Measurements from ENCODE around the gene MAPK14. TPM values are rescaled to one million over a fixed set of nuclear protein-coding genes. Genes with fewer than 3 reads are reported as not detected.
A peak's percentile ranks its signal among the peaks of the same experiment; 100 is the strongest.

Gene MAPK14
- total and polyA plus RNA-seq, 9 of the 15 experiments (the other 6 are each of a cell fraction or from before 2014, with no cell fraction given) = 8.8 to 62.7 (median 35.5) TPM

DNA sequence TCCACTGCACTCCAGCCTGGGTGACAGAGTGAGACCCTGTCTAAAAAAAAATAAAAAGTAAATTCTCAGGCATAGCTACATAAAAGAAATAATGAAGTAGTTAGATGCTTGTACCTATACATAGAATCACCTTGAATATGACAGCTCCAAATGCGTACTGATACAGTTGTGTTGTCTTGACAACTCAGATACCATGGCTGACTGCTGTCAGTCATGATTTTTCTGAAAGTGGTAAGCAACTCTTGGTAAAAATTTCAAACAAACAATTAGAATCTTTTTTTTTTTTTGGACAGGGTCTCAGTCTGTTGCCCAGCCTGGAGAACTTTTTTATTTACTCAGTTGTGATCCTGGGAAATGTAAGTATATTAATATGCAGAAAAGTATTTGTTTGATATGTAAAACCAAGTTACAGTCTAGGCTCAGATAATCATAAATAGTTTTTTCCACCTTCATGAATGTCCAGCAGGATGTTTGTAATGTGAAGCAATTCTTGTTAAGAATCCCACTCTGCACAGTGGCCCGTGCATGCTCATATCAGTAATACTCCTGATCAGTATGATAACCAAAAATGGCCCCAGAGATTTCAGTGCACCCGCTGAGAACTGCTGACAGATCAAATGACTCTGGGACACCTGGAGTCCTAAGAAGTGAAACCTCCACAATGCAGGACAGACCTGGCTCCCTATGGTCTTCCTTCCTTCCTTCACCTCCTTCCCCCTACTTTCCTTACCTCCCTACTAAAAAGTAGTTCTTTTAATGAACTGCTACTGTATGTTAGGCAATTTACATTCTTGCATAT, 88.7 kb downstream of the MAPK14 start (continued):
- TF ChIP-seq, protein P1, sequence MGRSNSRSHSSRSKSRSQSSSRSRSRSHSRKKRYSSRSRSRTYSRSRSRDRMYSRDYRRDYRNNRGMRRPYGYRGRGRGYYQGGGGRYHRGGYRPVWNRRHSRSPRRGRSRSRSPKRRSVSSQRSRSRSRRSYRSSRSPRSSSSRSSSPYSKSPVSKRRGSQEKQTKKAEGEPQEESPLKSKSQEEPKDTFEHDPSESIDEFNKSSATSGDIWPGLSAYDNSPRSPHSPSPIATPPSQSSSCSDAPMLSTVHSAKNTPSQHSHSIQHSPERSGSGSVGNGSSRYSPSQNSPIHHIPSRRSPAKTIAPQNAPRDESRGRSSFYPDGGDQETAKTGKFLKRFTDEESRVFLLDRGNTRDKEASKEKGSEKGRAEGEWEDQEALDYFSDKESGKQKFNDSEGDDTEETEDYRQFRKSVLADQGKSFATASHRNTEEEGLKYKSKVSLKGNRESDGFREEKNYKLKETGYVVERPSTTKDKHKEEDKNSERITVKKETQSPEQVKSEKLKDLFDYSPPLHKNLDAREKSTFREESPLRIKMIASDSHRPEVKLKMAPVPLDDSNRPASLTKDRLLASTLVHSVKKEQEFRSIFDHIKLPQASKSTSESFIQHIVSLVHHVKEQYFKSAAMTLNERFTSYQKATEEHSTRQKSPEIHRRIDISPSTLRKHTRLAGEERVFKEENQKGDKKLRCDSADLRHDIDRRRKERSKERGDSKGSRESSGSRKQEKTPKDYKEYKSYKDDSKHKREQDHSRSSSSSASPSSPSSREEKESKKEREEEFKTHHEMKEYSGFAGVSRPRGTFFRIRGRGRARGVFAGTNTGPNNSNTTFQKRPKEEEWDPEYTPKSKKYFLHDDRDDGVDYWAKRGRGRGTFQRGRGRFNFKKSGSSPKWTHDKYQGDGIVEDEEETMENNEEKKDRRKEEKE (IDR thresholded peaks at IDR 0.05; ENCODE audit: borderline replicate concordance in 1 of 2, control insufficient read depth in 1 of 2, low read depth in 2 of 2, low read length in 1 of 2) = no peak
- TF ChIP-seq NR4A1 (CRISPR knock-in tag; IDR thresholded peaks at IDR 0.05) = no peak
- TF ChIP-seq NR4A1 (tag; IDR thresholded peaks at IDR 0.05) = no peak
- TF ChIP-seq CC2D1A (IDR thresholded peaks at IDR 0.05) = no peak
- peak; percentile 17; the same call in 1 of the 2 replicates for TF ChIP-seq CBFA2T3 (IDR thresholded peaks at IDR 0.05)

DNA sequence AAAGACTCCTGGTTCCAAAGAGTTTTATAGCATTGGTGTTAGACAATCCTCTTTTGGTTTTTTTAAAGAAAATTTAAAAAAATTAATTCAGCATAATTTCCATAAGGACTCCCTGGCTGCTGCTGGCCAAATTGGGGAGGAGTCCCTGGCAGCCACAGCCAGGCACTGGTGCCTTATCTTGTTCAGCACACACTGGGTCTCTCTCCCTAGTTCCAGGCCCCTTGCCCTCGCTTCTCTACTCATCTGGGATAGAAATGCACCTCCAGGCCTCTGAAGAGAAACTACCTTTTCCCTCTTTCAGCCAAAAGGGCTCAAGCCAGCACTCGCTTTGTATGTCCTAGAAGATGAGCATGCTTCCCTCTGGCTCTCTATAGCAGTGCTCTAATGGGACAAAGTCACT, 89.3 kb downstream of the MAPK14 start:
- ChIA-PET POLR2A (no interaction called here), CTCF (ENCODE audit: low intra/inter-chr PET ratio) (no interaction called here)
- FAIRE-seq (peak; percentile 77), DNase-seq (ENCODE audit: extremely low read depth in 1 of 4, low spot score in 3 of 4) (peak in 3 of 4 experiments; percentile 49 to 75 (median 59)), ATAC-seq (peak; percentile 49)
- Histone ChIP-seq H3K9ac (ENCODE audit: insufficient read depth in 1 of 2, low read depth in 2 of 2, low read length in 2 of 2) (peak overlapping the region; percentile 40 to 47; a peak in 3 of 4 replicates), H3K36me3 (ENCODE audit: control insufficient read depth, insufficient read depth, low read length) (0 out of 3 replicates have a peak, but pooled peaks cover 3% of the 10 kb centered on the region), H3K27ac (ENCODE audit: extremely low read depth, low read depth, low read length) (peak overlapping the region; percentile 80), H3K27me3 (ENCODE audit: control insufficient read depth in 2 of 2, insufficient read depth in 2 of 2, low read length in 2 of 2) (no peaks in the 10 kb centered on the region), H3K9me3 (replicated peaks; ENCODE audit: control insufficient read depth, insufficient read depth, low read depth, low read length) (no peaks in the 10 kb centered on the region), H3K4me2 (ENCODE audit: insufficient read depth, low read length) (peak overlapping the region; percentile 63), H3K4me1 (replicated peaks in 1 of 2; ENCODE audit: control insufficient read depth in 2 of 2, insufficient read depth in 2 of 2, low read length in 2 of 2) (peaks cover 44 to 64% of the 10 kb centered on the region in 2 experiments), H3K9me1 (ENCODE audit: control insufficient read depth, insufficient read depth, low read length) (peaks cover 3% of the 10 kb centered on the region), H2AFZ (ENCODE audit: low read depth, low read length) (peak overlapping the region; percentile 28; the same call in 1 of the 2 replicates), H3K4me3 (no peak overlapping the region), H4K20me1 (replicated peaks; ENCODE audit: control insufficient read depth, insufficient read depth, low read length) (no peaks in the 10 kb centered on the region), H3K79me2 (ENCODE audit: control insufficient read depth, insufficient read depth, low read length) (no peaks in the 10 kb centered on the region)
- BruUV-seq (replicated peaks) = no TSS peak
- 37% methylated on average over 2 of the region's 2 CpGs for WGBS (ENCODE audit: insufficient coverage, low coverage, missing lambda C conversion rate)
- intact Hi-C loops (cut with micrococcal nuclease) (no loop called here), in situ Hi-C loops (cut with MboI) (no loop called here)
- TF ChIP-seq ZEB2 (IDR thresholded peaks at IDR 0.05) (no peak), DPF2 (IDR thresholded peaks at IDR 0.05) (peak; percentile 37; the same call in 1 of the 2 replicates), ARID2 (IDR thresholded peaks at IDR 0.05) (0 out of 2 replicates have a peak, but pooled peaks have one; percentile 5)
- TF ChIP-seq, protein P2, sequence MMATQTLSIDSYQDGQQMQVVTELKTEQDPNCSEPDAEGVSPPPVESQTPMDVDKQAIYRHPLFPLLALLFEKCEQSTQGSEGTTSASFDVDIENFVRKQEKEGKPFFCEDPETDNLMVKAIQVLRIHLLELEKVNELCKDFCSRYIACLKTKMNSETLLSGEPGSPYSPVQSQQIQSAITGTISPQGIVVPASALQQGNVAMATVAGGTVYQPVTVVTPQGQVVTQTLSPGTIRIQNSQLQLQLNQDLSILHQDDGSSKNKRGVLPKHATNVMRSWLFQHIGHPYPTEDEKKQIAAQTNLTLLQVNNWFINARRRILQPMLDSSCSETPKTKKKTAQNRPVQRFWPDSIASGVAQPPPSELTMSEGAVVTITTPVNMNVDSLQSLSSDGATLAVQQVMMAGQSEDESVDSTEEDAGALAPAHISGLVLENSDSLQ (IDR thresholded peaks at IDR 0.05) = no peak
- TF ChIP-seq, protein P3, sequence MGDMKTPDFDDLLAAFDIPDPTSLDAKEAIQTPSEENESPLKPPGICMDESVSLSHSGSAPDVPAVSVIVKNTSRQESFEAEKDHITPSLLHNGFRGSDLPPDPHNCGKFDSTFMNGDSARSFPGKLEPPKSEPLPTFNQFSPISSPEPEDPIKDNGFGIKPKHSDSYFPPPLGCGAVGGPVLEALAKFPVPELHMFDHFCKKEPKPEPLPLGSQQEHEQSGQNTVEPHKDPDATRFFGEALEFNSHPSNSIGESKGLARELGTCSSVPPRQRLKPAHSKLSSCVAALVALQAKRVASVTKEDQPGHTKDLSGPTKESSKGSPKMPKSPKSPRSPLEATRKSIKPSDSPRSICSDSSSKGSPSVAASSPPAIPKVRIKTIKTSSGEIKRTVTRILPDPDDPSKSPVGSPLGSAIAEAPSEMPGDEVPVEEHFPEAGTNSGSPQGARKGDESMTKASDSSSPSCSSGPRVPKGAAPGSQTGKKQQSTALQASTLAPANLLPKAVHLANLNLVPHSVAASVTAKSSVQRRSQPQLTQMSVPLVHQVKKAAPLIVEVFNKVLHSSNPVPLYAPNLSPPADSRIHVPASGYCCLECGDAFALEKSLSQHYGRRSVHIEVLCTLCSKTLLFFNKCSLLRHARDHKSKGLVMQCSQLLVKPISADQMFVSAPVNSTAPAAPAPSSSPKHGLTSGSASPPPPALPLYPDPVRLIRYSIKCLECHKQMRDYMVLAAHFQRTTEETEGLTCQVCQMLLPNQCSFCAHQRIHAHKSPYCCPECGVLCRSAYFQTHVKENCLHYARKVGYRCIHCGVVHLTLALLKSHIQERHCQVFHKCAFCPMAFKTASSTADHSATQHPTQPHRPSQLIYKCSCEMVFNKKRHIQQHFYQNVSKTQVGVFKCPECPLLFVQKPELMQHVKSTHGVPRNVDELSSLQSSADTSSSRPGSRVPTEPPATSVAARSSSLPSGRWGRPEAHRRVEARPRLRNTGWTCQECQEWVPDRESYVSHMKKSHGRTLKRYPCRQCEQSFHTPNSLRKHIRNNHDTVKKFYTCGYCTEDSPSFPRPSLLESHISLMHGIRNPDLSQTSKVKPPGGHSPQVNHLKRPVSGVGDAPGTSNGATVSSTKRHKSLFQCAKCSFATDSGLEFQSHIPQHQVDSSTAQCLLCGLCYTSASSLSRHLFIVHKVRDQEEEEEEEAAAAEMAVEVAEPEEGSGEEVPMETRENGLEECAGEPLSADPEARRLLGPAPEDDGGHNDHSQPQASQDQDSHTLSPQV (IDR thresholded peaks at IDR 0.05) = no peak; the same call in 1 of the 2 replicates
